ENCODE data around the gene WDR4. TPM values are rescaled to one million over a fixed set of nuclear protein-coding genes. Genes with fewer than 3 reads are reported as not detected.
A peak's percentile ranks its signal among the peaks of the same experiment; 100 is the strongest.

Gene WDR4
- polyA plus RNA-seq, 1 of the 3 experiments (the other 2 are of a cell fraction), result 26.5 TPM

DNA sequence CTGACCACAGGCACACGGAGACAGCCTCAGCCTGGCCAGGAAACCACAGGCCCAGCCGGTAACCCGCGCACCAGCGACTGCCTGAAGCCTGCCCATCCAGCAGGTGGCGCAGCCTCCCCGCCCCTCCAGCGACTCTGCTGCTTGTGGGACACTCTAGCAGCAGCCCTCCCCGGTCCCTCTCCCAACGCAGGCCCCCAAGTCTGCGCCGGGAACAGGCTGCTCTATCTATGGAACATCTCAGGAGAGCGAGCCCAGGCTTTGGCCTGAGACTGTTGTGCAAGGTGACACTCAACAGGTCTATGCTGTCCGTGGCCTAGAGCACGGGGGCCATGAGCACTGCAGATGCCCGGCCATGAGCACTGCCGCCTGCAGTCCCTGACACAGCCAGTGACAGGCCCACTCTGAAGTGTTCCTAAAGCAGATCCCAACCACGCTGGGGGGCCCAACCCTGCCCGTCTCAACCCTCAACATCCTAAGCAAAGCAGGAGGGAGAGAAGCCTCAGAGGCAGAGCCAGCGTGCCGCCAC, 28.4 kb downstream of the WDR4 start:
- no peak overlapping the region; a peak in 1 of 4 replicates for H3K27ac ChIP-seq (ENCODE audit: low read depth in 2 of 2, low read length in 1 of 2)
- H3K9me2 ChIP-seq, result no peaks in the 10 kb centered on the region
- H3F3A ChIP-seq (replicated peaks; ENCODE audit: insufficient read depth), result no peaks in the 10 kb centered on the region
- 91% methylated on average over 7 of the region's 21 CpGs for WGBS (ENCODE audit: low lambda C conversion rate)
- peaks cover 14% of the 10 kb centered on the region; the same call in 1 of the 2 replicates for H3K79me2 ChIP-seq (ENCODE audit: insufficient read depth)
- H2AFZ ChIP-seq (ENCODE audit: low read depth), result no peak overlapping the region
- no peak overlapping the region for H3K4me2 ChIP-seq
- H3K4me3 ChIP-seq (ENCODE audit: low read depth in 2 of 2, low read length in 1 of 2), result no peak overlapping the region
- peaks cover 7% of the 10 kb centered on the region; the same call in 1 of the 2 replicates for H4K20me1 ChIP-seq (ENCODE audit: insufficient read depth)
- H3K9me3 ChIP-seq, result no peaks in the 10 kb centered on the region
- ChIA-PET CTCF (interaction anchor here (1.3 to 1.6 kb wide), 2 partner anchors 13 to 14 kb away, joined by 3 to 4 read pairs; no protein-coding TSS in a partner anchor), POLR2A (no interaction called here)
- TF ChIP-seq MXI1 (IDR thresholded peaks at IDR 0.05; ENCODE audit: low read depth, low read length) (no peak), RAD21 (IDR thresholded peaks at IDR 0.05; ENCODE audit: low read length) (peak; percentile 24; the same call in 1 of the 2 replicates), SMC3 (IDR thresholded peaks at IDR 0.05; ENCODE audit: low read depth, low read length) (0 out of 2 replicates have a peak, but pooled peaks have one; percentile 11)
- TF ChIP-seq, protein P1, sequence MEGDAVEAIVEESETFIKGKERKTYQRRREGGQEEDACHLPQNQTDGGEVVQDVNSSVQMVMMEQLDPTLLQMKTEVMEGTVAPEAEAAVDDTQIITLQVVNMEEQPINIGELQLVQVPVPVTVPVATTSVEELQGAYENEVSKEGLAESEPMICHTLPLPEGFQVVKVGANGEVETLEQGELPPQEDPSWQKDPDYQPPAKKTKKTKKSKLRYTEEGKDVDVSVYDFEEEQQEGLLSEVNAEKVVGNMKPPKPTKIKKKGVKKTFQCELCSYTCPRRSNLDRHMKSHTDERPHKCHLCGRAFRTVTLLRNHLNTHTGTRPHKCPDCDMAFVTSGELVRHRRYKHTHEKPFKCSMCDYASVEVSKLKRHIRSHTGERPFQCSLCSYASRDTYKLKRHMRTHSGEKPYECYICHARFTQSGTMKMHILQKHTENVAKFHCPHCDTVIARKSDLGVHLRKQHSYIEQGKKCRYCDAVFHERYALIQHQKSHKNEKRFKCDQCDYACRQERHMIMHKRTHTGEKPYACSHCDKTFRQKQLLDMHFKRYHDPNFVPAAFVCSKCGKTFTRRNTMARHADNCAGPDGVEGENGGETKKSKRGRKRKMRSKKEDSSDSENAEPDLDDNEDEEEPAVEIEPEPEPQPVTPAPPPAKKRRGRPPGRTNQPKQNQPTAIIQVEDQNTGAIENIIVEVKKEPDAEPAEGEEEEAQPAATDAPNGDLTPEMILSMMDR (IDR thresholded peaks at IDR 0.05), result peak; percentile 46
- no peak overlapping the region for H3K9ac ChIP-seq
- H3K4me1 ChIP-seq (ENCODE audit: control insufficient read depth in 1 of 2, insufficient read depth in 2 of 2, low read depth in 1 of 2, low read length in 1 of 2), result no peaks in the 10 kb centered on the region
- peaks cover 4 to 78% of the 10 kb centered on the region in 2 experiments for H3K36me3 ChIP-seq (replicated peaks in 1 of 2; ENCODE audit: control insufficient read depth in 1 of 2, insufficient read depth in 2 of 2, low read length in 1 of 2)
- H3K27me3 ChIP-seq (ENCODE audit: insufficient read depth), result no peaks in the 10 kb centered on the region
- peak; percentile 64 for DNase-seq

DNA sequence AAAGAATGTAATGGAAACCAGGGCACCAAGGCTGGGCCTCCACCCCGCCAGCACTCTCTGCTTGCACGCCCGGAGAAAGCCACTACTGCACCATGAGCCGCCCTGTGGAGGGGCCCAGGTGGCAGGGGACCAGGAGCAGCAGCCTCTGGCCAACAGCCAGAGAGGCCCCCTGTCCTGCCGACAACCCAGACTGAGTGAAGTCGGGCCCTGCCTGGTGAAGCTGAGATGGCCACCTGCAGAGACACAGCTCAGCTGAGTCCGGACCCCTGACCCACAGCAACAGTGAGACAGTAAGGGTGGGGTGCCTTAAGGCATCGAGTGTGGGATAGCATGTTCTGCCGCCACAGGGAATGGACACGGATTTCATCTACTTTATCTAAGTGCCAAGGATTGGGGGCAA, 28.9 kb downstream of the WDR4 start:
- Histone ChIP-seq H3F3A (replicated peaks; ENCODE audit: insufficient read depth) (no peaks in the 10 kb centered on the region), H3K9me2 (no peaks in the 10 kb centered on the region), H4K20me1 (ENCODE audit: insufficient read depth) (peaks cover 8% of the 10 kb centered on the region; the same call in 1 of the 2 replicates), H3K27me3 (ENCODE audit: insufficient read depth) (no peaks in the 10 kb centered on the region), H3K9me3 (no peaks in the 10 kb centered on the region), H3K4me2 (no peak overlapping the region), H3K4me1 (ENCODE audit: control insufficient read depth in 1 of 2, insufficient read depth in 2 of 2, low read depth in 1 of 2, low read length in 1 of 2) (no peaks in the 10 kb centered on the region), H3K4me3 (ENCODE audit: low read depth in 2 of 2, low read length in 1 of 2) (no peak overlapping the region), H3K79me2 (ENCODE audit: insufficient read depth) (peaks cover 19% of the 10 kb centered on the region; the same call in 1 of the 2 replicates), H3K36me3 (replicated peaks in 1 of 2; ENCODE audit: control insufficient read depth in 1 of 2, insufficient read depth in 2 of 2, low read length in 1 of 2) (peaks cover 4 to 75% of the 10 kb centered on the region in 2 experiments), H2AFZ (ENCODE audit: low read depth) (no peak overlapping the region), H3K9ac (no peak overlapping the region), H3K27ac (ENCODE audit: low read depth in 2 of 2, low read length in 1 of 2) (no peak overlapping the region)
- 92% methylated on average over 2 of the region's 10 CpGs for WGBS (ENCODE audit: low lambda C conversion rate)
- POLR2A ChIA-PET, result no interaction called here
- no peak for DNase-seq
- CTCF ChIA-PET, result no interaction called here
- TF ChIP-seq, protein P2, sequence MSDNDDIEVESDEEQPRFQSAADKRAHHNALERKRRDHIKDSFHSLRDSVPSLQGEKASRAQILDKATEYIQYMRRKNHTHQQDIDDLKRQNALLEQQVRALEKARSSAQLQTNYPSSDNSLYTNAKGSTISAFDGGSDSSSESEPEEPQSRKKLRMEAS (IDR thresholded peaks at IDR 0.05; ENCODE audit: low read depth), result no peak
- TF ChIP-seq, protein P3, sequence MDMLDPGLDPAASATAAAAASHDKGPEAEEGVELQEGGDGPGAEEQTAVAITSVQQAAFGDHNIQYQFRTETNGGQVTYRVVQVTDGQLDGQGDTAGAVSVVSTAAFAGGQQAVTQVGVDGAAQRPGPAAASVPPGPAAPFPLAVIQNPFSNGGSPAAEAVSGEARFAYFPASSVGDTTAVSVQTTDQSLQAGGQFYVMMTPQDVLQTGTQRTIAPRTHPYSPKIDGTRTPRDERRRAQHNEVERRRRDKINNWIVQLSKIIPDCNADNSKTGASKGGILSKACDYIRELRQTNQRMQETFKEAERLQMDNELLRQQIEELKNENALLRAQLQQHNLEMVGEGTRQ (IDR thresholded peaks at IDR 0.05; ENCODE audit: borderline replicate concordance, low read depth, low read length), result no peak
- TF ChIP-seq YY1 (IDR thresholded peaks at IDR 0.05; ENCODE audit: low read depth), result no peak
- TF ChIP-seq, protein P1 (IDR thresholded peaks at IDR 0.05), result no peak
- TF ChIP-seq RFX5 (IDR thresholded peaks at IDR 0.05; ENCODE audit: low read length), result no peak
- TF ChIP-seq GABPA (IDR thresholded peaks at IDR 0.05; ENCODE audit: low read depth), result no peak
- TF ChIP-seq TCF12 (IDR thresholded peaks at IDR 0.05), result no peak
- no peak for TF ChIP-seq FOXJ3 (CRISPR knock-in tag; IDR thresholded peaks at IDR 0.05)
- TF ChIP-seq NRF1 (IDR thresholded peaks at IDR 0.05; ENCODE audit: low read depth, low read length), result no peak
- TF ChIP-seq EZH2phosphoT487 (IDR thresholded peaks at IDR 0.05; ENCODE audit: borderline replicate concordance, low read depth), result no peak
- TF ChIP-seq POLR2AphosphoS5 (IDR thresholded peaks at IDR 0.05; ENCODE audit: low read depth, low read length), result no peak
- TF ChIP-seq, protein P4, sequence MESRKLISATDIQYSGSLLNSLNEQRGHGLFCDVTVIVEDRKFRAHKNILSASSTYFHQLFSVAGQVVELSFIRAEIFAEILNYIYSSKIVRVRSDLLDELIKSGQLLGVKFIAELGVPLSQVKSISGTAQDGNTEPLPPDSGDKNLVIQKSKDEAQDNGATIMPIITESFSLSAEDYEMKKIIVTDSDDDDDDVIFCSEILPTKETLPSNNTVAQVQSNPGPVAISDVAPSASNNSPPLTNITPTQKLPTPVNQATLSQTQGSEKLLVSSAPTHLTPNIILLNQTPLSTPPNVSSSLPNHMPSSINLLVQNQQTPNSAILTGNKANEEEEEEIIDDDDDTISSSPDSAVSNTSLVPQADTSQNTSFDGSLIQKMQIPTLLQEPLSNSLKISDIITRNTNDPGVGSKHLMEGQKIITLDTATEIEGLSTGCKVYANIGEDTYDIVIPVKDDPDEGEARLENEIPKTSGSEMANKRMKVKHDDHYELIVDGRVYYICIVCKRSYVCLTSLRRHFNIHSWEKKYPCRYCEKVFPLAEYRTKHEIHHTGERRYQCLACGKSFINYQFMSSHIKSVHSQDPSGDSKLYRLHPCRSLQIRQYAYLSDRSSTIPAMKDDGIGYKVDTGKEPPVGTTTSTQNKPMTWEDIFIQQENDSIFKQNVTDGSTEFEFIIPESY (IDR thresholded peaks at IDR 0.05; ENCODE audit: borderline replicate concordance, low read depth), result no peak
- no peak for TF ChIP-seq JUND (IDR thresholded peaks at IDR 0.05)
- no peak for TF ChIP-seq NFIC (IDR thresholded peaks at IDR 0.05; ENCODE audit: borderline replicate concordance)
- TF ChIP-seq MEF2A (IDR thresholded peaks at IDR 0.05; ENCODE audit: borderline replicate concordance, low read depth), result no peak
- no peak for TF ChIP-seq TAF1 (IDR thresholded peaks at IDR 0.05; ENCODE audit: borderline replicate concordance, low read depth, low read length)
- no peak for TF ChIP-seq FOXM1 (IDR thresholded peaks at IDR 0.05; ENCODE audit: low read depth)
- TF ChIP-seq MXI1 (IDR thresholded peaks at IDR 0.05; ENCODE audit: low read depth, low read length), result no peak
